CD4-positive, alpha-beta T cell treated with Interleukin-10 for 1 hour (primary cell): ENCODE results near the gene ITPR2.

Source experiments
- DNase-seq: peaks from one replicate; pipeline ENCODE4 v3.0.0-alpha.2; 2020

Gene ITPR2

DNA sequence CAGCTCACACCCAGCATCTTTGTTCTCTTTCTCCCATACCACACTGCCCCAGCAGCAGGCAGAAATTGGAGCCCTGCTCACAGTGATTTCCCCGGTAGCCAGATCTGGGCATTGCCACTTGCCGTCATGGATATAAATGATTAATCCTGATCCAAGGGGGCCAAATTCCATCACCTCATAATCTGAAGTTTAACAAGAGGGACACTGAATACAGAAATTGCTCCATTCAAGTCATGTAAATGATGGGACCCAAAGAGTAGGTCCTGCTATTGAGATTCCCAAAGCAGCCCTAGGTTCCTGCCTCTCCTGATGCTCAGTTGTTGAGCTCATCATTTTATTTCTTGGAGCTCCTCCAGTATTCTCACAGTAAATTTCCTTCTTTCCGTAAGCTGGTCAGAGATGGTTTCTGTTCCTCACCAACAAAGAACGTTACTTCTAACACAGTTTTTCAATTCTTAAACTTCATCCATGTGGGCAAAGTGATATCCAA, 11.7 kb downstream of the ITPR2 start:
- no peak for DNase-seq

DNA sequence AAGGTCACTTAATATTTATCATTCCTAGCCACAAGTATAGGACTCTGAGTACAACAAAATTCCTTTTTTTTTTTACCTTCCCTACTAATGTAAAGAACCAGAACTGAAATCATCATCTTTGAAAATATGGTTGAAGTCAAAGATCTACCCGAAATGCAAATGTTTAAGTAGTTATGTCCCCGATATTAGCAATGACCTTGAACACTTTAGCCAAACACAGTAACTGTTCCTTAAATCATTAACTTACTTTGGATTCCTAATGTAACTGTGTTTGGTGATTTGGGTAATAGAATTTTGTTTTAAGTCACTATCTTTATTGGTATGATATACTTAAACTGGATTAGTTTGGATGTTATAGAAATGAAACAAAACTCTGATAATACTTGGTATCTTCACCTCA, 14.4 kb downstream of the ITPR2 start:
- no peak for DNase-seq

DNA sequence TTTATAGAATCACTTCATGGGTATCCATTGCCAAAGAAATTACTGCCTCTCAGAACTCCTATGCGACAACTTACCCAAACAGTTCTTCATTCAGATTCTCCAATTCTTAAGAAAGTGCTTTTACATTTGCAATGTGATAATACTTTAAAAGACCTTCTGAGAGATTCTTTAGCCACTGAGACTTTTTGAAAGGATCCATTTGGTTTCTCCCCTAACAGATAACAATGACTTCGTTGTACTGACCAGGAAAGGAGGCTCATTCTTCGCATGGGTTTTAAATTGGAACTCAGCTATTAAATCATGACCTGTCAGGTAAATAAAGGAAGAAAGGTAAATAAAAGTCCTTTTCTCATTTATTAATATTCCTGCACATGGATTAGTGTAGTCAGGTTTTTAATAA, 14.8 kb downstream of the ITPR2 start:
- no peak for DNase-seq

DNA sequence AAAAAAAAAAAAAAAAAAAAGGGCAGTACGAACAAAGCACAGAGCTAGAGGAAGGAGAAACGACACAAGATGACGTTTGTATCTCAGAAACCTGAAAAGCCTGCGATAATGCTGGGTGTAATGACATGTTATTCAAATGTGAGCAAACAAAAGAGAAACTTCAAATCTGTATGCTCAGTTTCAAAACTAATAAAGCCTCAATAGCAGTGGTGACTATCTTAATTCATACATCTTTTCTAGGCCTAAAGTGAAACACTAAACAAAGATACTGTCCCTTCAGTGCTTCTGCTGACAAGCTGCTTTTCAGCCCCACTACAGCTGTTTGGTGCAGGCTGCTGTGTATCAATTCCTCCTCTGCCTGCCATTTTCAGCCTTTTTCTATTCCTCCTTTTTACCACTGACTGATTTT, 15.8 kb downstream of the ITPR2 start:
- DNase-seq = no peak

DNA sequence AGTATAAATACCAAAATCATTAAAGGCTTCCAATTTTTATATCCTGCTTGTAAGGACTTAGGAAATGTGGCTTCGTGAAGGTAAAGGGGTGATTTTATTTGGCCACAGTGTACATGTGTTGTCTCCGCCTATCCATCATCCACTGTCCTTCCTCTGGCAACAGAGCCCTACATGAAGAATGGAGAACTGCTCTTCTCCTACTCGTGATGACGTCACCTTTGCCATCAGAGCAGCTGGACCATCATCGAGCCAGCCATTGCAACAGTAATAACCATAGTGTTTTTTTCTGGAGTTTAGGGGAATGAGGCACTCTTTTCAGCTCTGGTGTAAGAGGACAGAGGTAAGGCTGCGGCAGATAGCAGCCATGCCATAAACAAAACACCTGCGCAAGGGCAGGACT, 19.2 kb downstream of the ITPR2 start:
- no peak for DNase-seq

DNA sequence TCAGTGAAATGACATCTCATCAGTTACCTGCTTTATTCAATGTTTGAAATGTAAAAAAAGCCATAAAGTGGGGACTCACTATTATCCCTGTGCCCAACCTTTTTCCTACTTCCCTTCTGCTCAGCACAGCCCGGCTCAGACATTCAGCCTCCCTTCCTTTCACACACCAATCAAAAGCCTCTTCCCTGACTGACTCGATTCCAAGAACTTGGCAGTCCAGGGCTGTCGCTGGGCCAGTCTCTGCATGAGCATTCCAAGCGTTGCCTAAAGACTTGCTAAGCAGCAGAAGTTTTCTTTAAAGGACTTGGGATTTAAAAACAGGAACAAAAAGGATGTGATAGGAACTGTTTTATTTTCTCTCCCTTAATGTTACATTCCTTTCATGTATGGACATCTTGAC, 22.7 kb downstream of the ITPR2 start:
- DNase-seq = no peak

DNA sequence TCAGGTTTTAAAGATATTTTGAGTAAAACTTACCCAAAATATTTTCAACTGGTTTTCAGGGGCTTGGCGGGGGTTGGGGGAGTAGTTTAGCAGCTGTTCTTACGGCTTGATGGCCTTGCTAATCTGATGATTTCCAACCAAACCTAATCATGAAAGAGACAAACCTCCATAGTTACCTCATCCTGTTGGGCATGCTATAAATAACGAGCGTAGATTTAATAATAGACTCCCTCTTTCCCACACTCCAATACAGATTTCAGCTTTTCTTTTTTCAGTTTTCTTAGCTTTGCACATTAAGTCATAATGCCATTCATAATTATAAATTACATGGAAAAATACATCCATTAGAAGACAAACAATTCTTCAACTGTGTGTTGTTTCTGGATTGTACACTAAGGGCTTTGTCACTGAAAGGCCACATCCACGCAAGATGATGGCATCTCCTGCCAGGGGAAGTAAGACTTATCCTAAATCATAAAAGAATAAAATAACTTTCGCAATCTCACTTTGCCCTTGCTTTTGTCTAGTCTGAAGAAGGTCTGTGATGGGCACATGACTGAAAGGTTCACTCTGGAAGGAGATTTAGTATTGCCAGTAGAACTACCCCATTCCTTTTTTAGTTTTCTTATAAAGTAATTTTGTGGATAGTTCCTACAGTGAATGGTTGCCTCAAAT, 23.2 kb downstream of the ITPR2 start:
- DNase-seq = no peak

DNA sequence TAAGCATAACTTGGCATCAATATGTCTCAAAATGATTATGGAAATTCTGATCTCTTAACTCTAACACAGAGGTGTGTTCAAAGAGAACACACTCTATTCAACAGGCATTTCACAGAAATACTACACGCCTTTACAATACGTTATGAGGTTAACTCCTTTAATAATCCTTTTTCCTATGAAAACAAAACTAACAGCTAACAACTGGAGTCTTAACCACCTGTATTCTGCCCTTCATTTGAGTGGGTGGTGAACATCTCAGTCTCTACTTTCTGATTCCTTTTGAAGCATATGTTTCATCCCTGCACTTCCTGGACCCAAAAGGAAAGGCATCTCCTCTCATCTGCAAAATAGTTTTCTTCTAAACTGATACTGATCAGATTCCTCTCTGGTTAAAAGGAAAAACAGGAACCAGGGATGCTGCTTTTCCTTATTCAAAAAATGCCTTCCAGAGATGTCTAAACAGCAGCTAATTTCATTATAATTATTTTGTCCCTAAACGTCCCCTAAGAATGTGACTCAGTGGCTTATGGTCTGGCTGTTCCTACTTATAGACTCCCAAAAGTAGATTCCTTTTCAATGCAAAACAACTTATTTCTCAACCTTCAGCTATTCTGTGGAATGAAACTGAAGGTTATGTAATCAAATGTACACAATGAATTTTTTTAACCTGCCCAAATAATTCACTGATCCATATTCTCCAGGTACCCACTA, 24.1 kb downstream of the ITPR2 start:
- DNase-seq = no peak

DNA sequence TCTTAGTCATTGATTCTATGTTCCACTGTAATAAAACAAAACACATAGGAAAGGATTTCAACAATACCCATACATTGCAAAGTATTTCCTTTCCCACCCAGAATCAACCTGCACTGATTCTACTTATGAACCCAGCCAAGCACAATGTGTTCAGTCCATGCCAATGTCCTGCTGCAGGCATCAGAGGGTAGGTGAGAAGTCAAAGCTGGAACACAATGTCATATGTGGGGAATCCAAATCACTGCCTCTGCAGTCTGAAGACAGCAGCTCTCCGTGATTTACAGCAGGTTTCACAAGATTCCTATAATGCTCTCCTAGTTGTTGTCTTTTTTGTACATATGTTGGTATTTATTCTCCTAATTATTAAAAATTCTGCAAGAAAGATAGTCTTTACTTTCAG, 25.7 kb downstream of the ITPR2 start:
- no peak for DNase-seq

DNA sequence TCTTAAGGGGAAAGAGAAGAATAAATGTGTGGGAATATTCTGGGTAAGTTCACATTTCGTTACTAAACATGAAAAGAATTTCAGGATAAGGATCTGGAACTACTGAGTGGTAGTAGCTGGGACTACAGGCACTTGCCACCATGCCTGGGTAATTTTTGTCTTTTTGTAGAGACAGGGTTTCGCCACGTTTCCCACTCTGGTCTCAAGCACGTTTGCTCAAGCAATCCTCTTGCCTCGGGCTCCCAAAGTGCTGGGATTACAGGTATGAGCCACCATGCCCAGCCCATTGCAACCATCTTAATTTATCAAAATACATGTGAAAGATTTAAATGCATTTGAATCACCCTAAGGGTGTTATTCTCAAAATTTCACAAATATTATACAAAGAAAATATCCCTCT, 26.4 kb downstream of the ITPR2 start:
- no peak for DNase-seq

DNA sequence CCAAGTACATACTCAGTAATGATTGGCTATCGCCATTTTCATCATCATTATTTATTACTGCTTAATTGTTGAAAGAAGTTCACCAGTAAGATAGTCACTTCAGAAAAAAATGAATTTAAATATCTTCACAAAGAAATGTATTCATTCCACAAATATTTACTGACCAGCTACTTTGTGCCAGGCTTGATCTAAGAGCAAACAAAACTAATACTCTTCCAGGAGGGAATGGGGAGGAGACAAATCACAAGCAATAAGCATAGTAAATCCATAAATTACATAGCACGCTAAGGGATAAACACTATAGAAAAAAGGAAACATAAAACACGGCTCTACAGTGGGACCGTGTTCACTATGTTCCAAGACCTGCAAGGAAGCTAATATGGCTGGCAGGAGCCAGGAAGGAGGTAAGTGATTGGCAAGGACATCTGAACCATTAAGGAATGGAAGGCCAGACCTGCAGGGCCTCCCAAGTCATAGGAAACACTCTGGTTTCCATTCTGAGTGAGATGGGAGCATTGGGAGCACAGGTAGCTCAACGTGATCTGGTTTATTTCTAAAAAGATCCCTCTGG, 27.5 kb downstream of the ITPR2 start:
- no peak for DNase-seq

DNA sequence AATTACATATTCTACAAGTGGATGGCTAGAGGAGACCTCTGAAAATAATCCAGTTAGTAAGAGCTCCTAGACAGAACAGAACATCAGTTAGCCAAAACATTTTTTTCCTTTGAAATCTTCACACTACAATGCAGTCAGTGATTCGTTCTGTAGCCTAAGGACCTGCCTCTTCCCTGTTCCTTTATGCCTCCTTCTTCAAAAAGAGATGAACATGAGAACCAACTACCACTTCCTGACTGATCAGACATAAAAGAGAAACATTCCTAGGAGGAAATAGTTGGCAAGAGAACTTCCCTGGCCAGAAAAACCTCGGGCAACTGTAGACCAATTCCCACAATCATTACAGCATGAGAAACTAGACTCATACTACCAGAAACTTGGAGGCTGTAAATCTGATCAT, 29.4 kb downstream of the ITPR2 start:
- no peak for DNase-seq

DNA sequence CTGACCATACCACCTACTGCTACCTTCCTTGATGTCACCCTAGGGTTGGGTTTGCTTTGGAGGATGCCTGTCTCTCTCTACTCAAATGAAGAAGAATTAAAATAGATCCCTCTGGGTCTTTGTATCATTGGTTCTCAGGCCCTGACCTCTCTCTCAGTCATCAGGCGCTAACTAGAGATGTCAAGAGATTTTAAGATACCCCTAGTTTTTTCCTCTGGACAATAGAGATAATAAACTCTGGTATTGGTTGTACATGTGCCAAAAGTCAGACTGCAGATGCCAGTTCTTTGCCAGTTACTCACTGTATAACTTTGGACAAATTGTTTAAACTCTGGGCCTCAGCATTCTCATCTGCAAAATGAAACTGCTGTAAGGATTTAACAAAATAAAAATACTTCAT, 31.5 kb downstream of the ITPR2 start:
- DNase-seq = no peak

DNA sequence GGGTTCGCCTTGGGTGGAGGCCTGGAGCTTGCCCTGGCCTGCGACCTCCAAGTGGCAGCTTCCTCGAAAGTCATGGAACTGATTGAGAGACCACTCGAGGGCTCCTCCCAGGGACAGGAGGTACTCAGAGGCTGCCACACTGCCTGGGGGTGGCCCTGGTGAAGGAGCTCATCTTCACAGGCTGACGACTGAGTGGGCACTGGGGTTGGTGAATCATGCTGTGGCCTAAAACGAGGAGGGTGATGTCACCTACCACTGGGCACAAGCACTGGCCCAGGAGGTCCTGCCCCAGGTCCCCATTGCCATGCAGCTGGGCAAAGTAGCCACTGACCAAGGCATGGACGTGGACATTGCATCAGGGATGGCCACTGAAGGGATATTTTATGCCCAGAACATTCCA, 32.1 kb downstream of the ITPR2 start:
- DNase-seq = no peak

DNA sequence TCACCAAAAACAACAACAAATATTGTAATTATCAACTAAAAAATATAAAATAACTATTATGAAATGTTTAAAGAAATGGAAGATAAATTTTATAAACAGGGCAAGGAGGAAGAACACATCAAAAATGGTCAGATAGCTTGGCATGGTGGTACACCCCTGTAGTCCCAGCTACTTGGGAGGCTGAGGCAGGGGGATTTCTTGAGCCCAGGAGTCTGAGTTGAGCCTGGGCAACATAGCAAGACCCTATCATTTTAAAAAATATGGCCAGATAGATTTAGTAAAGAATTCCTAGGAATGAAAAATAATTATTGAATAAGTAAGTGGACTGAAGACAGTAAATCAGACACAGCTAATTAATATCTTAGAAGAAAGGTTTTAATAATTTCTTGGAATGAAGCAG, 32.6 kb downstream of the ITPR2 start:
- no peak for DNase-seq

DNA sequence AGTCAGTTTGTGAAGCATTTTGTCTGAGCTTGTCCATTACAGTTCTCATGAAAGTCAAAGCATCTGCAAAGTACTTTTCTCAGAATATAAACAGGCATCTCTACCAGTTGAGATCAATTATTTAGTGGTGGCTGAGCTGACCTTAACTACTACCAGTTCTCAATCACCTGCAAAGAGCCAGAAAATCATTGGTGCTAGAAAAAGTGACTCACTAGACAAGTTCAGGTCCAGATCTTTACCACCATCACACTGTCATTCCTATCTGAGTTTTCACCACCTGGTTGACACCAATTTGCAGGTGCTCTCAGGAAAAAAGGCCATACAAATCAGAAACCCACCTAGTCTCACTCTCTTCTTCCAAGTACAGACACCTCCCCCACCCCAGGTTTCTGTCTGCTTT, 33.3 kb downstream of the ITPR2 start:
- DNase-seq = no peak

DNA sequence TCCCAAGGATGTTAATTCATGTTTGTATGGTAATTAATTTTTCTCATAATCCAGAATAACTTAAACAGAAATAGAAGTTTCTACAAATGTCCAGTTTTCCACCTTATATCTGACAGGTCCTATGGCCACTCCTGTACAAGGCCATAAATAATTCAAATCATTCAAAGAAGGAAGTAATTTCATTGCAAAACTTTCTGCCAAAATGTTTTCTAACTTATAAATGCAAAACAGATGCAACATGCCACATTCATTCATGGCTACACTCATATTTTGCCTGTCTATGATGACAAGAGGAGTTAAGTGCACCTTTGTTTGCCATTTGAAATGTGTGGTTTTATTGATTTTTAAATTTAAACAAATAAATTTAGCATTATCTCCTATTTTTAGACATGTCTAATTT, 34.4 kb downstream of the ITPR2 start:
- no peak for DNase-seq

DNA sequence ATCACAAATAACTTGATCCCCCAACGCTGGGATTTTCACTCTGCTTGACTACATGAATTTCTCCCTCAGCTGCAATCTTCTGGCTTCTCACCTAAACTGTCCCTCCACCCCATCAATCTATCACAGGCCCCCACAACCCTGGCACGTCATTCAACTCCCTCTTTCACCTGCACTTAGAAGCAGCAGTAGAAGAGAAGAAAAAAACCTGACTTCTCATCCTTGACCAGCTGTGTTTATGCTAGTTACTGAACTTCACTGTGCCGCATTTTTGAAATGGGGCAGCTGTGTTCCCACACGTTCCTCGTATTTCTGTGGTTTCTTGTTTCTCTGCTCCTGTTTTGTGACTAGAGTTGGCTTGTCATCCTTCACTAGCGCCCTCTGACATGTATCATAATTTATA, 35.0 kb downstream of the ITPR2 start:
- DNase-seq = no peak

DNA sequence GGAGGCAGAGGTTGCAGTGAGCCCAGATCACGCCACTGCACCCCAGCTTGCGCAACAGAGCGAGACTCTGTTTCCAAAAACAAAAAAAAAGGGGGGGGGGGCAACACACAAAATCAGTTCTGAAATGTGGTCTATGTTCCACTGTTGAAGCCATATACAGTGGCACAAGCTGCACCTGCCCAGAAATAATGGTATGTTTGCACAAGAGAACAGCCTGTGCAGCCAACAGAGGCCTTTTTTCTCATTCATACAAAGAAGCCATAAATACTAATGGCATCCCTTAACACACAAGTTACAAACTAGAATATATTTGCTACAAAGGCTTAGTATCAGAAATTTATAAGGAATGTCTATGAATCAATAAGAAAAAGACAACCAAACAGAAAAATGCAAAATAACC, 37.1 kb downstream of the ITPR2 start:
- DNase-seq = no peak

DNA sequence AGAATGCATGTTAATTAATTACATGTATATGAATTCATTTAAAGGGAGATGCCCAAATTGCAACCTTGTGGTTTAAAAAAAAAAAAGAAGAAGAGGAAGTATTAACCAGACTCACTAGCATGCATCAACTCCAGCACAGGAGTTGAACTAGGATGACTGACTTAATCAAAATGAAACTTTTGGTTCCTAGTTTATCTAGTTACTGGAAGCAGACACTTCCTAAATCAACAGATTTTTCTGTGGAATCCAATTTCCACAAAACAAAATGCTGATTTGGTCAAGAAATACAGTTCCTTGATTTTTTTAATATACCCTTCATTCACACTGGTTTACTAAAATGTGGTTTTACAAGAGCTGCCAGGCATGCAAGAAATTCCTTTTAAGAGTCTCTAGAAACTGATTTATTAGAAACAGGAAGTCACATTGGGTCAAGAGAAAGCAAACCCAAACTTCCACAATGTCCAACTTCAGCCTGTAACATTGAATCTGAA, 41.6 kb downstream of the ITPR2 start:
- peak; percentile 10 for DNase-seq

DNA sequence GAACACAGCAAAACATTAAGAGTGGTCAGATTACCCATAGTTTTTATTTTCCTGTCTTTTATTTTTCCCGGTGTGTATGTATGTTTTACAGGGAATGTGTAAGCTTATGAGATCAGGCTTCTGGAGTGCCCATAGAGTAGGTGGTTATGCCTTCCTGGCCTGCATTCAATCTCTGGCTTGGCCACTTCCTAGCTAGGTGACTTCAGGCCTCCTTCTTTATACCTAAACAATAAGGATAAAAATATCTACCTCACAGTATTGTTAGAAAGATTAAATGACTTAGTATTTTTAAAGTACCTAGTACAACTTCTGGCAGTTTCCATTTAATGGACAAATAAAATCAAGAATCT, 42.4 kb downstream of the ITPR2 start:
- DNase-seq = no peak

DNA sequence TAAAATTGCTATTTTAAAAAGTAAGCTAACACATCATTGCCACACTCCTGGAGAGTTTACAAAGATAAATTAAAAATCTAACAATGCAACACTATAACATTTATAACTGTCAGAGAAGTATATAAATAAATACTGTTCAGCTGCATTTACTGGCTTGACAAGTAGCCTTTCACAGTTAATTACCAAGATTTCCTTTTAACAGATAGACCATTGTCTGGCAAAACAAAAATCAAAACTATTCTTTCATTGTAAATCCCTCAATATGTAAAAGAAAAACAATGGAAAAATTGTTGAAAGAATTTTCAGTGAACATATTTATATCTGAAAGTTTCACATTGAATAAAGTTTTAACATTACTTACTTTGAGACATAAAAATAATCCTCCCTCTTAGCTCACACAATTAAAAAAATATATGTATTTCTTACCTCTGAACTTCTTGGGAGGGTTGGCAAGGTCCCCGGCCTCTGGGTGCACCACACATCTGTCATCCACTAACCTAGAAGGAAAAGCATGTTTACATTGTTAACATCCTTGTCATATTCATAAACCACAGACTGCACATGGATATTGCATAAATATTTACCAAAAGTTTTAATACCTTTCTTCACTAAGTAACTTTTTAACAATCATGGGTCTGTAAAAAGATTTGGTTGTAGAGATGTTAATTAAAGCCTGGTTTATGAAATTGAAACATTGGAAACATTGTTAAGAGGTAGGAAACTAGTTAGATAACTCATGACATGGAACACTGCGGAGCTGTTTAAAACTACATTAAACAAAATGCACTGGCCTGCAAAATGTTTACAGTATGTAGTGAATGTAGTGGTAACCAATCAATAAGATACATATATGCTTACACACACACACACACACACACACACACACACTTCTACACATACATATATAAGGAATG, 43.0 kb downstream of the ITPR2 start:
- DNase-seq = no peak

DNA sequence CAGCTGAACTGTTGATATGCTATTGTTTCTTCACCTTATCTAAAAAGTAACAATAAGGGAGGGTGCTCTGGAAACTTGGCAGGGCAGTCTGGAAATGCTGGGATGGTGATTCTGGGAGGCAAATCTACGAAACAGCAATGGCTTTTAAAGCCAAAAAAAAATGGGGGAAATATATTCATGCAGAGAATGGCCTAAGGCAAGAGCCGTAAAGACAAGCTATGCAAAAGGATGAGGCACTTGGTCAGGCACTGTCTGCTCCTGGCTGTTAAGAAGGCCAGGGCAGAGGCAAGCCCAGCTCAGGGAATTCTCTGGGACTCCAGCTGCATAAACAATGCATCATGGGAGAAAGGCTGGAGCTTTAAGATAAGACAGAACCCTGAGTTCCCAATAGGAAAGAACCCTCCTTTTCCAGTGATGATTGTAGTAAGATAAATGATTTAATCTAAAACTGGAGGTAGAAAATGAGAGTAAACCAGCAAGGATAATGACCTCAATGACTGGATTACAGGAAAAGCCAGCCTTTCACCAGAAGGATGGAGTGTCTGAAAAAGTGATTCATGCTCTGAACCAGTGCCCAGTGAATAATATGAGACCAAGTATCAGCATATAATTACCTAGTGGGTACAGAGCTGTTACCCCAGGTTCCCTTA, 46.0 kb downstream of the ITPR2 start:
- no peak for DNase-seq
